ENCODE measurements around the gene RAB4B. TPM values are rescaled to one million over a fixed set of nuclear protein-coding genes. Genes with fewer than 3 reads are reported as not detected.

The RAB4B gene
- total RNA-seq, 1 donor from 2014 or later: 23.4 TPM

GRCh38 chr19:40802300-40803169 lies 24.5 kb downstream of the RAB4B start:
- no peak for DNase-seq (ENCODE audit: low spot score)
- Mint-ChIP-seq H3K9me3 (ENCODE audit: low read depth) (no peaks in the 10 kb centered on the region), H3K4me3 (ENCODE audit: unreplicated experiment) (peak overlapping the region; percentile 56), H3K27ac (ENCODE audit: unreplicated experiment) (peak overlapping the region; percentile 69), H3K27me3 (ENCODE audit: low read depth) (no peaks in the 10 kb centered on the region), H3K36me3 (ENCODE audit: low read depth) (peaks cover 13% of the 10 kb centered on the region), H3K4me1 (ENCODE audit: low read depth) (peaks cover 83% of the 10 kb centered on the region)
- no peak for TF ChIP-seq CTCF (IDR thresholded peaks at IDR 0.05)

GRCh38 chr19:40803170-40803856 lies 25.3 kb downstream of the RAB4B start:
- no peak for DNase-seq (ENCODE audit: low spot score)
- H3K36me3 Mint-ChIP-seq (ENCODE audit: low read depth): peaks cover 18% of the 10 kb centered on the region
- TF ChIP-seq CTCF (IDR thresholded peaks at IDR 0.05): no peak
- peaks cover 79% of the 10 kb centered on the region for H3K4me1 Mint-ChIP-seq (ENCODE audit: low read depth)
- peak overlapping the region; percentile 56 for H3K4me3 Mint-ChIP-seq (ENCODE audit: unreplicated experiment)
- no peaks in the 10 kb centered on the region for H3K9me3 Mint-ChIP-seq (ENCODE audit: low read depth)
- H3K27me3 Mint-ChIP-seq (ENCODE audit: low read depth): no peaks in the 10 kb centered on the region
- H3K27ac Mint-ChIP-seq (ENCODE audit: unreplicated experiment): peak overlapping the region; percentile 69

- peaks cover 75% of the 10 kb centered on the region for H3K4me1 Mint-ChIP-seq (ENCODE audit: low read depth)
- peaks cover 19% of the 10 kb centered on the region for H3K36me3 Mint-ChIP-seq (ENCODE audit: low read depth)
- TF ChIP-seq CTCF (IDR thresholded peaks at IDR 0.05): no peak
- no peaks in the 10 kb centered on the region for H3K27me3 Mint-ChIP-seq (ENCODE audit: low read depth)
- H3K9me3 Mint-ChIP-seq (ENCODE audit: low read depth): no peaks in the 10 kb centered on the region
- no peak overlapping the region for H3K4me3 Mint-ChIP-seq (ENCODE audit: unreplicated experiment)
- H3K27ac Mint-ChIP-seq (ENCODE audit: unreplicated experiment): peak overlapping the region; percentile 79
- no peak for DNase-seq (ENCODE audit: low spot score)
Measured at GRCh38 chr19:40803857-40804782, 26.1 kb downstream of the RAB4B start.

- Mint-ChIP-seq H3K27me3 (ENCODE audit: low read depth) (no peaks in the 10 kb centered on the region), H3K27ac (ENCODE audit: unreplicated experiment) (peak overlapping the region; percentile 79), H3K9me3 (ENCODE audit: low read depth) (no peaks in the 10 kb centered on the region), H3K4me3 (ENCODE audit: unreplicated experiment) (no peak overlapping the region), H3K4me1 (ENCODE audit: low read depth) (peaks cover 76% of the 10 kb centered on the region), H3K36me3 (ENCODE audit: low read depth) (peaks cover 19% of the 10 kb centered on the region)
- peak; percentile 36 for TF ChIP-seq CTCF (IDR thresholded peaks at IDR 0.05)
- no peak for DNase-seq (ENCODE audit: low spot score)
Measured at GRCh38 chr19:40804783-40805242, 26.8 kb downstream of the RAB4B start.
